K562 (cell line): Measurements from ENCODE around the gene SPATA32. TPM values are rescaled to one million over a fixed set of nuclear protein-coding genes. Genes with fewer than 3 reads are reported as not detected.

Experiments used
- BCL6 ChIP-seq: fragments of 250-450 bp; sonication (Bioruptor Pico); IDR thresholded peaks from 2 replicates; pipeline ENCODE4 v1.4.0; 2020
- CHD2 ChIP-seq: IDR thresholded peaks from 2 replicates; pipeline ENCODE4 v1.6.1; 2011; ENCODE audit warnings: low read depth, low read length
- DPF2 ChIP-seq: fragments of 450-650 bp; IDR thresholded peaks from 2 replicates; pipeline ENCODE4 v1.6.1; 2016
- ELF2 ChIP-seq: fragments of 250-450 bp; sonication (Bioruptor Pico); IDR thresholded peaks from 2 replicates; pipeline ENCODE4 v1.5.0; 2021; ENCODE audit warnings: mild to moderate bottlenecking
- ELF4 ChIP-seq: fragments of 450-650 bp; formaldehyde crosslinking; IDR thresholded peaks from 2 replicates; pipeline ENCODE4 v1.4.0; 2022; ENCODE audit warnings: missing genetic modification characterization
- KHSRP ChIP-seq: fragments of 450-650 bp; IDR thresholded peaks from 2 replicates; pipeline ENCODE4 v1.6.1; 2017
- NFATC3 ChIP-seq: fragments of 450-650 bp; IDR thresholded peaks from 2 replicates; pipeline ENCODE4 v1.6.1; 2017; ENCODE audit warnings: mild to moderate bottlenecking
- NFE2 ChIP-seq: IDR thresholded peaks from 2 replicates; pipeline ENCODE4 v1.6.1; 2014; ENCODE audit warnings: antibody characterized with exemption, low read depth
- PHF20 ChIP-seq: fragments of 450-650 bp; IDR thresholded peaks from 2 replicates; pipeline ENCODE4 v1.6.1; 2018; ENCODE audit not compliant: partially characterized antibody
- RAD51 ChIP-seq: fragments of 450-650 bp; IDR thresholded peaks from 2 replicates; pipeline ENCODE4 v1.7.1; 2016; ENCODE audit warnings: low read depth, mild to moderate bottlenecking, borderline replicate concordance
- SAFB ChIP-seq: fragments of 200-400 bp; formaldehyde crosslinking; IDR thresholded peaks from 2 replicates; pipeline ENCODE4 v1.6.1; 2017; ENCODE audit warnings: low read depth, low read length, borderline replicate concordance
- SLC30A9 ChIP-seq: fragments of 250-450 bp; sonication (Bioruptor Pico); IDR thresholded peaks from 2 replicates; pipeline ENCODE4 v1.8.0; 2022; ENCODE audit warnings: mild to moderate bottlenecking, moderate library complexity
- SMC3 ChIP-seq: conservative IDR thresholded peaks from 2 replicates; pipeline ENCODE4 v1.6.1; 2011; ENCODE audit warnings: low read depth, low read length, improper control_type of control experiment; ENCODE audit not compliant: insufficient read depth
- ZFP36 ChIP-seq: fragments of 150-350 bp; IDR thresholded peaks from 2 replicates; pipeline ENCODE4 v1.6.1; 2018; ENCODE audit warnings: low read length, low read depth; ENCODE audit not compliant: partially characterized antibody
- ZNF445 ChIP-seq: fragments of 250-450 bp; sonication (Bioruptor Pico); IDR thresholded peaks from 2 replicates; pipeline ENCODE4 v1.4.0; 2020; ENCODE audit warnings: low read depth, mild to moderate bottlenecking, moderate library complexity
- ZNF583 ChIP-seq: fragments of 250-450 bp; sonication (Bioruptor Pico); IDR thresholded peaks from 2 replicates; pipeline ENCODE4 v1.4.0; 2020
- ZNF695 ChIP-seq: fragments of 450-650 bp; formaldehyde crosslinking; IDR thresholded peaks from 2 replicates; pipeline ENCODE4 v1.4.0; 2020; ENCODE audit warnings: mild to moderate bottlenecking, moderate library complexity
- ZNF707 ChIP-seq: fragments of 250-450 bp; sonication (Bioruptor Pico); conservative IDR thresholded peaks from 2 replicates; pipeline ENCODE4 v1.8.0; 2022; ENCODE audit warnings: inconsistent platforms, mild to moderate bottlenecking, moderate library complexity
- polyA plus RNA-seq, 8 experiments: library from polyadenylated mRNA; depleted of rRNA in 4 of 8; stranded (reverse) in 5 of 8; unstranded in 3 of 8; fragments of >200 nt; fragmentation: Nextera tagmentation in 2 of 8; fragmentation: Illumina TruSeq in 1 of 8; extraction: Ambion mirVana in 2 of 8; extraction: Trizol in 1 of 8; gene quantifications; 2 replicates each; pipeline versions ENCODE4 v1.2.1 to v1.2.3, GENCODE V29; 2011 to 2014; ENCODE audit warnings: inconsistent platforms in 1 of 8, missing spikeins in 1 of 8
- total RNA-seq, 7 experiments: library from RNA; depleted of rRNA in 6 of 7; stranded (reverse); fragments of >200 nt in 6 of 7; fragmentation: Illumina TruSeq in 2 of 7; extraction: Trizol in 2 of 7; gene quantifications; 2 replicates each; pipeline versions ENCODE4 v1.2.1 to v1.2.3, GENCODE V29; 2011 to 2021; ENCODE audit warnings: low replicate concordance in 1 of 7
- TF ChIP-seq, protein P1 (sequence below): IDR thresholded peaks from 3 replicates; pipeline ENCODE4 v1.6.1; 2011; ENCODE audit warnings: borderline replicate concordance, mild to moderate bottlenecking; ENCODE audit not compliant: insufficient read length, insufficient read depth
- TF ChIP-seq, protein P2 (sequence below): fragments of 450-650 bp; IDR thresholded peaks from 2 replicates; pipeline ENCODE4 v1.6.1; 2014; ENCODE audit warnings: low read depth, mild to moderate bottlenecking, moderate library complexity, borderline replicate concordance
- TF ChIP-seq, protein P3 (sequence below): sonication (generic); formaldehyde crosslinking; IDR thresholded peaks from 2 replicates; pipeline ENCODE4 v1.9.0; 2022; ENCODE audit warnings: mild to moderate bottlenecking, missing genetic modification reagents
- TF ChIP-seq, protein P4 (sequence below): fragments of 200-800 bp; sonication (Bioruptor generic); IDR thresholded peaks from 2 replicates; pipeline ENCODE4 v1.6.1; 2017; ENCODE audit warnings: missing genetic modification characterization, missing compliant biosample characterization
- TF ChIP-seq, protein P5 (sequence below): fragments of 150-350 bp; conservative IDR thresholded peaks from 2 replicates; pipeline ENCODE4 v1.6.1; 2014; ENCODE audit warnings: low read length

Gene SPATA32
- total and polyA plus RNA-seq, 9 of the 15 experiments (the other 6 are each of a cell fraction or from before 2014, with no cell fraction given) = 0.03 to 0.06 TPM; not detected in 7

DNA sequence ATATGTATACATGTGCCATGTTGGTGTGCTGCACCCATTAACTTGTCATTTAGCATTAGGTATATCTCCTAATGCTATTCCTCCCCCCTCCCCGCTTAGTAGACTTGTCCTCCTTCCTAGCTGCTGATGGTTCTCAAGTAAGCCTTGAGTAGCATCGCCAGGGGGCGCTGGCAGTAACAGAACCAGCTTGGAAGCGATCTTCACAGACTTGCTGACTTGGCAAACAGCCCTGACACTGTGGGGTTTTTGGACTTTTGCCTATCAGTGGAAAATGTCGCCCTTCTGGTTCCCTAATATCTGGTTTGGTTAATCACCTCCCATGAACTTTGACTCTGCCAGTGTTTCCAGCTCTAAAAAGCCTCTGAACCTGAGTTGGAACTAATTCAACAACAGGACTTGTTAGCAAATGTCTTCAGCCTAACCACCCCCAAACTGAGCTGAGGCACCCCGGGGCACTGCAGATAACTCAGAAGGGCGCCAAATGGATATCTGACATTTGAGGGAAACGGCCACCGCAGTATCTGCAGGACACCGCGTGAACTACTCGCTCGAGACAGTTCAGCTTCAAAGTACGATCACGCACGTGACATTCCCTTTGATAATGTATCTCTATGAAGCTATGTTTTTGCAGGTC is 15.4 kb upstream of the SPATA32 start (continued):
- TF ChIP-seq PHF20 (no peak), CHD2 (peak; percentile 30), NFE2 (peak; percentile 55), ELF4 (0 out of 2 replicates have a peak, but pooled peaks have one; percentile 3), DPF2 (peak; percentile 82), BCL6 (CRISPR knock-in tag) (no peak), ELF2 (CRISPR knock-in tag) (no peak), ZNF445 (CRISPR knock-in tag) (no peak), RAD51 (0 out of 2 replicates have a peak, but pooled peaks have one; percentile 20), KHSRP (no peak), ZNF583 (CRISPR knock-in tag) (no peak), SLC30A9 (CRISPR knock-in tag) (no peak), ZNF695 (CRISPR knock-in tag) (no peak), SAFB (no peak), ZFP36 (no peak), NFATC3 (no peak), ZNF707 (CRISPR knock-in tag) (no peak), SMC3 (peak; percentile 95)
- TF ChIP-seq, protein P1, sequence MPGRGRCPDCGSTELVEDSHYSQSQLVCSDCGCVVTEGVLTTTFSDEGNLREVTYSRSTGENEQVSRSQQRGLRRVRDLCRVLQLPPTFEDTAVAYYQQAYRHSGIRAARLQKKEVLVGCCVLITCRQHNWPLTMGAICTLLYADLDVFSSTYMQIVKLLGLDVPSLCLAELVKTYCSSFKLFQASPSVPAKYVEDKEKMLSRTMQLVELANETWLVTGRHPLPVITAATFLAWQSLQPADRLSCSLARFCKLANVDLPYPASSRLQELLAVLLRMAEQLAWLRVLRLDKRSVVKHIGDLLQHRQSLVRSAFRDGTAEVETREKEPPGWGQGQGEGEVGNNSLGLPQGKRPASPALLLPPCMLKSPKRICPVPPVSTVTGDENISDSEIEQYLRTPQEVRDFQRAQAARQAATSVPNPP = no peak
- TF ChIP-seq, protein P2, sequence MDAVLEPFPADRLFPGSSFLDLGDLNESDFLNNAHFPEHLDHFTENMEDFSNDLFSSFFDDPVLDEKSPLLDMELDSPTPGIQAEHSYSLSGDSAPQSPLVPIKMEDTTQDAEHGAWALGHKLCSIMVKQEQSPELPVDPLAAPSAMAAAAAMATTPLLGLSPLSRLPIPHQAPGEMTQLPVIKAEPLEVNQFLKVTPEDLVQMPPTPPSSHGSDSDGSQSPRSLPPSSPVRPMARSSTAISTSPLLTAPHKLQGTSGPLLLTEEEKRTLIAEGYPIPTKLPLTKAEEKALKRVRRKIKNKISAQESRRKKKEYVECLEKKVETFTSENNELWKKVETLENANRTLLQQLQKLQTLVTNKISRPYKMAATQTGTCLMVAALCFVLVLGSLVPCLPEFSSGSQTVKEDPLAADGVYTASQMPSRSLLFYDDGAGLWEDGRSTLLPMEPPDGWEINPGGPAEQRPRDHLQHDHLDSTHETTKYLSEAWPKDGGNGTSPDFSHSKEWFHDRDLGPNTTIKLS = 0 out of 2 replicates have a peak, but pooled peaks have one; percentile 40
- TF ChIP-seq, protein P3, sequence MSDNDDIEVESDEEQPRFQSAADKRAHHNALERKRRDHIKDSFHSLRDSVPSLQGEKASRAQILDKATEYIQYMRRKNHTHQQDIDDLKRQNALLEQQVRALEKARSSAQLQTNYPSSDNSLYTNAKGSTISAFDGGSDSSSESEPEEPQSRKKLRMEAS = peak; percentile 56; the same call in 1 of the 2 replicates
- TF ChIP-seq, protein P4, sequence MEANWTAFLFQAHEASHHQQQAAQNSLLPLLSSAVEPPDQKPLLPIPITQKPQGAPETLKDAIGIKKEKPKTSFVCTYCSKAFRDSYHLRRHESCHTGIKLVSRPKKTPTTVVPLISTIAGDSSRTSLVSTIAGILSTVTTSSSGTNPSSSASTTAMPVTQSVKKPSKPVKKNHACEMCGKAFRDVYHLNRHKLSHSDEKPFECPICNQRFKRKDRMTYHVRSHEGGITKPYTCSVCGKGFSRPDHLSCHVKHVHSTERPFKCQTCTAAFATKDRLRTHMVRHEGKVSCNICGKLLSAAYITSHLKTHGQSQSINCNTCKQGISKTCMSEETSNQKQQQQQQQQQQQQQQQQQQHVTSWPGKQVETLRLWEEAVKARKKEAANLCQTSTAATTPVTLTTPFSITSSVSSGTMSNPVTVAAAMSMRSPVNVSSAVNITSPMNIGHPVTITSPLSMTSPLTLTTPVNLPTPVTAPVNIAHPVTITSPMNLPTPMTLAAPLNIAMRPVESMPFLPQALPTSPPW (CRISPR knock-in tag) = peak; percentile 59; the same call in 1 of the 2 replicates
- TF ChIP-seq, protein P5, sequence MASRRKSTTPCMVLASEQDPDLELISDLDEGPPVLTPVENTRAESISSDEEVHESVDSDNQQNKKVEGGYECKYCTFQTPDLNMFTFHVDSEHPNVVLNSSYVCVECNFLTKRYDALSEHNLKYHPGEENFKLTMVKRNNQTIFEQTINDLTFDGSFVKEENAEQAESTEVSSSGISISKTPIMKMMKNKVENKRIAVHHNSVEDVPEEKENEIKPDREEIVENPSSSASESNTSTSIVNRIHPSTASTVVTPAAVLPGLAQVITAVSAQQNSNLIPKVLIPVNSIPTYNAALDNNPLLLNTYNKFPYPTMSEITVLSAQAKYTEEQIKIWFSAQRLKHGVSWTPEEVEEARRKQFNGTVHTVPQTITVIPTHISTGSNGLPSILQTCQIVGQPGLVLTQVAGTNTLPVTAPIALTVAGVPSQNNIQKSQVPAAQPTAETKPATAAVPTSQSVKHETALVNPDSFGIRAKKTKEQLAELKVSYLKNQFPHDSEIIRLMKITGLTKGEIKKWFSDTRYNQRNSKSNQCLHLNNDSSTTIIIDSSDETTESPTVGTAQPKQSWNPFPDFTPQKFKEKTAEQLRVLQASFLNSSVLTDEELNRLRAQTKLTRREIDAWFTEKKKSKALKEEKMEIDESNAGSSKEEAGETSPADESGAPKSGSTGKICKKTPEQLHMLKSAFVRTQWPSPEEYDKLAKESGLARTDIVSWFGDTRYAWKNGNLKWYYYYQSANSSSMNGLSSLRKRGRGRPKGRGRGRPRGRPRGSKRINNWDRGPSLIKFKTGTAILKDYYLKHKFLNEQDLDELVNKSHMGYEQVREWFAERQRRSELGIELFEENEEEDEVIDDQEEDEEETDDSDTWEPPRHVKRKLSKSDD = no peak
